KOPT-K1 (cell line): ENCODE results near the gene SOS2.

ENCODE experiments used
- H3K27ac ChIP-seq: fragments of 200-600 bp; sonication (generic); 2 replicates; pipeline ENCODE4 v1.5.1; 2016; ENCODE audit warnings: antibody characterized with exemption, mild to moderate bottlenecking, low read depth, low read length; ENCODE audit not compliant: poor library complexity, severe bottlenecking
- H3K36me3 ChIP-seq: fragments of 200-600 bp; sonication (generic); 2 replicates; pipeline ENCODE4 v1.5.1; 2017; ENCODE audit warnings: antibody characterized with exemption, mild to moderate bottlenecking, low read length, moderate library complexity; ENCODE audit not compliant: insufficient read depth
- H3K9me3 ChIP-seq: fragments of 200-600 bp; sonication (generic); 2 replicates; pipeline ENCODE4 v1.5.1; 2017; ENCODE audit warnings: antibody characterized with exemption, low read length, mild to moderate bottlenecking; ENCODE audit not compliant: insufficient read depth, poor library complexity, severe bottlenecking

SOS2 gene

DNA sequence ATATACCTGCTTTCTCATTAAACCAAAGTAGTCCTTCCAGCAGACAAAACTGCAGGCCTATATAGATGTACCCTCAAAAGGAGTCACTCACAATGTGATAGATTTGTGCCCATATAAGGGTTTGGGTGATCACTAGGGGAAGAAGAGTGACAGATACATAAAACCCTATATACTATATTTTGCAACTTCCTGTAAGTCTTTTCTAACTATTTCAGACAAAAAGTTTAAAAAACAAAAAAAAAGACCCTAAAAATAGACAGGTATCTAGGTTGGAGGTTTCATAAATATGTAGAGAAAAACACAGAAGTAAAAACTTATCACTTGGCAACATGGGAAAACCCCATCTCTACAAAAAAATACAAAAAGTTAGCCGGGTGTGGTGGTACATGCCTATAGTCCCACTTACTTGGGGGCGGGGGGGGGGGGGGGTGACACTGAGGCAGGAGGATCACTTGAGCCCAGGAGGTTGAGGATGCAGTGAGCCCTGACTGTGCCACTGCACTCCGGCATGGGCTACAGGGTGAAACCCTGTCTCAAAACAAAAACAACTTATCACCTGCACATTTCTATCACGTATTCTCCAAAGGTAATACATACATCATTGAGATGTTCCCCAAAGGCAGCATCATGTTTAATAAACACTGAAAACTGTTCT lies 117.9 kb downstream of the SOS2 start:
- H3K27ac ChIP-seq = no peak overlapping the region
- no peaks in the 10 kb centered on the region for H3K9me3 ChIP-seq
- H3K36me3 ChIP-seq = peaks cover 71% of the 10 kb centered on the region

DNA sequence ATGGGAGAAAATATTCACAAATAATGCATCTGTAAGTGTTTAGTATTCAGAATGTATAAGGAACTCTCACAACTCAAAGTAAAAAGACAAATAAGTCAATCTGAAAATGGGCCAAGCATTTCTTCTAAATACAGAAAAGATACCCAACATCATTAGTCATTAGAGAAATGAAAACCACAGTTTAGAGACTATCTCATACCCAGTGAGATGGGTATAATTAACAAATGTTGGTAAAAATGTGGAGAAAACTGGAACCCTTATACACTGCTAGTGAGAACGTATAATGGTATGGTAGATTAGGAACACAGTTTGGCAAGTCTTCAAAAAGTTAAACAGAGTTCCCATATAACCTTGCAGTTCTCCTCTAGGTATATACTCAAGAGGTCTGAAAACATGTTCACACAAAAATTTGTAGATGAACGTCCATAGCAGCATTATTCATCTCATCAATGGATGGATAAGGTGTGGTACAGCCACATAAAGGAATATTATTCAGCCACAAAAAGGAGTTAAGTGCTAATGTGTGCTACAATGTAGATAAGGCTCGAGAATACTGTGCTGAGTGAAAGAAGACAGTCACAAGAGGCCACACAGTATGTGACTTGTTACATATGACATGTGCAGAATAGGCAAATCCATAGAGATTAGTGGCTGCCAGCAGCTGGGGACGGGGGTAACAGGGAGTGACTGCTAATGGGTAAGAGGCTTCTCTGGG lies 120.9 kb downstream of the SOS2 start:
- Histone ChIP-seq H3K27ac (no peak overlapping the region), H3K36me3 (peaks cover 91% of the 10 kb centered on the region), H3K9me3 (no peaks in the 10 kb centered on the region)

DNA sequence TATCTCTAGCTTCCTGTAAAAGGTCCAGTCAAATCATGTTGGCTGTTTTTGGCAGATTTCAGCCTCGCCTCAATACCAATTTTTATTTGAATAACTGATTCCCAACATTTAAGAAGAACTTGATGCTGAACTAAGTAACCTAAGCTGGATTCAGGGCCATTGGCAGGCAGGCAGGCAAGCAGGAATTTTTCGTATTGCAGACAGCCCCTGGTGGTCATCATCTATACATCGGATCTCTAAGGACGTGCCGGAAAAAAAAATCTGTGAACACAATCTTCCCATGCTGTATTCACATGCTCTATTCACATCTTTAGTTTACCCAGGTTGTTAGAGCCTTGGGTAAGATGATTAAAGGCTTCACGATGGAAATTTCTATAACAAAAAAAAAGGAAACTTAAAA lies 122.0 kb downstream of the SOS2 start:
- H3K36me3 ChIP-seq = peaks cover 81% of the 10 kb centered on the region
- no peaks in the 10 kb centered on the region for H3K9me3 ChIP-seq
- no peak overlapping the region for H3K27ac ChIP-seq

DNA sequence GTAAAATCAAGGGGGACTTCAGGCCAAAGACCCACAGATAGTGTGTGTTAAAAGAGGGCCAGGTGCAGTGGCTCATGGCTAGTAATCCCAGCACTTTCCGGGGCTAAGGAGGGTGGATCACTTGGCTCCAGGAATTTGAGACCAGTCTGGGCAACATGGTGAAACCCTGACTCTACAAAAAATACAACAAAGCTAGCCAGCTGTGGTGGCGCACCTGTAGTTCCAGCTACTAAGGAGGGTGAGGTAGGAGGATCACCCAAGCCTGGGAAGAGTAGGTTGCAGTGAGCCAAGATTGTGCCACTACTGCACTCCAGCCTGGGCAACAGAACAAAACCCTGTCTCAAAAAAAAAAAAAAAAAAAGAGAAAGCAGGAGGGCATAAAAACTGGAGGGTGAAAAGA lies 123.5 kb downstream of the SOS2 start:
- Histone ChIP-seq H3K36me3 (peaks cover 67% of the 10 kb centered on the region), H3K9me3 (no peaks in the 10 kb centered on the region)

DNA sequence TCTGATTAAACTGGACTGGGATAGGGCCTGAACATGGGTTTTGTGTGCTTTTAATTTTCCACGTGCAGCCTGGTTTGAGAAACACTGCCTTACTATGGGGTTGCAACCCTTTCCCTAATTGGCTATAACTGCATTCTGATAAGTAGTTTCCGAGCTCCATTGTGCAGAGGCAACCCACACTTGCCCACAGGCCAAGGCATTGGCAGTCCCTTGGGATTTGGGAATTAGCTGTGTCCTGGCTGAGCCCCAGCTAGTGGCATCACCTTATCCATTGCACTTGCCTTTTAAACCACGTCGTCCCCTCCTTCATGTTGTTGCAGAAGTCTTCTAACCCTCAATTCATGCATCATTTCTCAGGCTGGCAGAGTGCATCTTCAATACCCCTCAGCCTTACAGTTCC lies 125.2 kb downstream of the SOS2 start:
- H3K36me3 ChIP-seq = peaks cover 50% of the 10 kb centered on the region
- H3K9me3 ChIP-seq = no peaks in the 10 kb centered on the region
- no peak overlapping the region for H3K27ac ChIP-seq

More for the DNA sequence above, 123.5 kb downstream of the SOS2 start:
- no peak overlapping the region for H3K27ac ChIP-seq

DNA sequence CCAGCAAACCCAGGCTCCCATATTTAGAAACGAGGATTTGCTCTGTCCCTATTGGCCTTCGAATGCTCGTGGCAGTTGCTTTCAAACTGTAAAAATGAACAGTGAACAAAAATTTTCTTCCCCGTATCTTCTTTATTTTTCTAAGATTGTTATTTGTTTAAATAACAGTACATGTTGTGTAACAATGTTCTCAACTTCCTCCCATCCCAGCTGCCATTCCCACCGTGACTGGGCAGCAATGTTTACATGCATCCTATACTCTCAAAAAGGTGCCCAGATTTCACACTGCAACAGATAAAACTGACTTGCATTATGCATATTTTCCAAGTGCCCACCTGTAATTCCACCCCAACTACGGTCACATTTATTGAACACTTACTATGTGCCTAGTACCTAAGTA lies 127.8 kb downstream of the SOS2 start:
- Histone ChIP-seq H3K36me3 (peaks cover 25% of the 10 kb centered on the region), H3K9me3 (no peaks in the 10 kb centered on the region), H3K27ac (no peak overlapping the region)

DNA sequence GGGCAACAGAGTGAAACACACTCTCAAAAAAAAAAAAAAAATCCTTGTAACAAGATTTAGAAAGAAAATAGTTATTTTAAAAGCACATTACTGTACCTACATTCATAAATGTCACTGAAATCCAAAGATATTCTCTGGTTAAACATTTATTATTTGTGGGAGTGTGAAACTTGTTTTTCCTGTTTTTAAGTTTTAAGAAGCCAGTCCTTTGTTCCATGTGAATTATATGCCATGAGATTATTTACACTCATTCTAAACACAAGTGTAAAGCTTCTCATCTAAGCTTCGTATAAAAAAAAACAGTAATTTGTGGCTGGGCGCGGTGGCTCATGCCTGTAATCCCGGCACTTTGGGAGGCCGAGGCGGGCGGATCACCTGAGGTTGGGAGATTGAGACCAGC lies 130.0 kb downstream of the SOS2 start:
- Histone ChIP-seq H3K36me3 (0 out of 2 replicates have a peak, but pooled peaks cover 6% of the 10 kb centered on the region), H3K9me3 (no peaks in the 10 kb centered on the region), H3K27ac (no peak overlapping the region)

DNA sequence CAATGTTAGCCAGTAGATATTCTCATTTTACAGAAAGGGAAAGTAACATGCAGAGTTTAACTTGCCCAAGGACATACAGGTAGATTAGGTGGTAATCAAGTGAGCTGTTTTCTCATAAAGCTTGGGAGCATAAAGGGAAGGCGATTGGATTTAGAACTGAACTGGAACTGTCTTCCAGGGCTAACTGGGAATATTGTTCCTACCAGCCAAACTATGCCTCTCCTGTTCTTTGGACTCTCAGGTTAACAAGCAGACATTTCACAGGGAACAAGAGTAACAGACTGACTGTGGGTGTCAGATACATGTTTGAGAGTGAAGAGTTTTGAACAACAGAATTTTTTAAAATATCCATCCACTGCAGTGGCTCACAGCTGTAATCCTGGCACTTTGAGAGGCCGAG lies 130.6 kb downstream of the SOS2 start:
- no peaks in the 10 kb centered on the region for H3K36me3 ChIP-seq
- H3K27ac ChIP-seq = no peak overlapping the region
- no peaks in the 10 kb centered on the region for H3K9me3 ChIP-seq

DNA sequence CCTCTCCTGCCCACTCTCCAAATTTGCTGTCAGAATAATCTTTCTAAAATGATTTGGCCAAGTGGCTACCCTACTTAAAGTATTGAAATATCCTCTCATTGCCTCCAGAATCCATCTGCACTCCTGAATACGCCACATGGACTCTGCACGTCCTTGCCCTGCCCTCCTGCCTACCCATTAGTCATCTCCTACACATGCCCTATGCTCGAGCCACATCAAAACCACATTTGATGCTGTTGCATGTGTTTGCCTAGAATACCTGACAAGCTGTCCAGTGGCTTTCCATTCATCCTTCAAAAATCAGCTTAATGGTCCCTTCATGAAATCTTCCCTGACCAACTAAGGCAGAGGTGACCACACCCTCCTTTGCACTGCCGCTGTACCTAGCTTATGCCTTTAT lies 132.0 kb downstream of the SOS2 start:
- Histone ChIP-seq H3K9me3 (no peaks in the 10 kb centered on the region), H3K36me3 (no peaks in the 10 kb centered on the region), H3K27ac (no peak overlapping the region)

DNA sequence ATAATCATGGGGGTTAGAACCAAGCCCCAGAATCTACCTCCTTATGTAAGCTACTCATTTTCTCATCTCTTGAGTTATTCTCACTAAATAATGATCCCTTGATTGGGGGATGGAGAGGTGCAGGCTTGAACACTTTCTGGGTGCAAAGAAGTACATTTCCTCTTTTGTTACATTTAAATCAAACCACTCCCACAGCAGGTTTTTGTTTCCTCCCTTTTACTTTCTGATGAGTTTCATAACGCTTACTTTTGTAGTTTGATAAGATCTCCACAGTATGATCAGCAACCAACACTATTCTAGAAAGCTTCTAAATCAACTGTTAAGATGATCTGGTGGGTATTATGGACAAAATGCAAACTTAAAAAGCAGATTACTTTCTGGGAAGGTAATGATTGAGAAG lies 135.5 kb downstream of the SOS2 start:
- peak overlapping the region; percentile 62 for H3K27ac ChIP-seq
- H3K9me3 ChIP-seq = no peaks in the 10 kb centered on the region
- H3K36me3 ChIP-seq = no peaks in the 10 kb centered on the region

DNA sequence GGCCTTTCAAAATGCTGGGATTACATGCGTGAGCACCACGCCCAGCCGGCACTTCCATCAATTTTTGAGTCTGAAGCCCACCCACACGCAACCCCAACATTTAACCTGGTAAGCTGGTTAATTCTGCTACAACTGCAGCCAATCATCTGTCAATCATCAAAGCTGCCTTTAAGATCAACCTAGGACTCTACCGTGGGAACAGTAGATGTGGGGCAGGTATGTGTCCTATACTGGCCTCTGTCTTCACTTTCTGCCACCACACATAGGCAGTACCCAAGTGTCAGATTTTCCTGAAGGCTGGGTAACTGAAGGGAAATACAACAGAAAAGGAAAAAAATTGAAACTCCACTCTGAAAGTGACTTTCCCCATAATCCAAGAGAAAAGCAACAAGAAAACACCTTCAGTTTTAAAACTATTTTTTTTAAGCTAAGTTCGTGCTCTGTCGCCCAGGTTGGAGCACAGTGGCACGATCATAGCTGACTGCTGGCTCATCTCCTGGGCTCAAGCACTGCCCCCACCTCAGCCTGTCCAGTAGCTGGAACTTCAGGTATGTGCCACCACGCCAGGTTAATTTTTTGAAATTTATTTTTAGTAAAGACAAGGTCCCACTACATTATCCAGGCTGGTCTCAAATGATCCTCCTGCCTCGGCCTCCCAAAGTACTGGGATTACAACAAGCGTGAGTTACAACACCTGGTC lies 137.2 kb downstream of the SOS2 start:
- Histone ChIP-seq H3K36me3 (no peaks in the 10 kb centered on the region), H3K9me3 (no peaks in the 10 kb centered on the region), H3K27ac (no peak overlapping the region)

DNA sequence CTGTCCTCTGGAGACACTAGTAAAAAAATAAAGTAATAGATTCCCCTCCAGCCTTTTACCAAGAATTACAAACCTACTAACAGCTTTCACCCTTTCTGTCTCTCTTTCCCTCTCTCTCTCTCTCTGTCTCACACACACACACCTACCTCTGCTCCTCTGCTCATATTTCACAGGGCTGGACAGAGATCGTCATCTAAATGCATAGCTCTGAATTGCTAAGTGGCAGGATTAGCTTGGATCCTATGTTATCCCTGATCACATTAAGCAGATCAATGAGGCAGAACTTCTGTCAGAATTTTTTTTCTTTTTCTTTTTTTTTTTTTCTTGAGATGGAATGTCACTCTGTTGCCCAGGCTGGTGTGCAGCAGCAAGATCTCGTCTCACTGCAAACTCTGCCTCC lies 137.9 kb downstream of the SOS2 start:
- Histone ChIP-seq H3K9me3 (no peaks in the 10 kb centered on the region), H3K36me3 (no peaks in the 10 kb centered on the region)

DNA sequence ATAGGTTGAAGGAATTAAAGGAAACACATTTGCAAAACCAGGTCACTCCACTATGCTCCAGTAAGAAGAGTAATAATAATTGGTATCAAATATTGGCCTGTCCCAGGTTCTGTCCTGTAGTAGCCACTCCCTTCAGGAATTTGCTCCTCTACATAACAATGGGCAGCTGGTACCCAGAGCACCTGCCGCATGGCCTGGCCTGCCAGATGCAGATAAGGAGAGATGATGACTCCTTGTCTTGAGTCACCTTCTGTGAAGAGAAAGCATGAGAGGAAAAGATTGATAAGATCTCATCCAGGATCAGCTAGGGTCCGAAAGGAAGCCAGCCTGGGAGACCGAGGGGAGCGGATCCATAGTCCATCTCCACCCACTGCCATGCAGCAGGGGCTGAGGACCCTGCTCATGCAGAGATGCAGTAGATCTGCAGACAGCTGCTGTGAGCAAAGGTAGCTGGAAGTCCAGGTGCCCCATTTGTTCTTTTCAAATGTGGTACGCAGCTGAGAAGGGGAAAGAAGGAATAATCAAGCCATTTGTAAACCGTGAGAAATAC lies 139.3 kb downstream of the SOS2 start:
- Histone ChIP-seq H3K36me3 (no peaks in the 10 kb centered on the region), H3K9me3 (no peaks in the 10 kb centered on the region)

More for the DNA sequence above, 137.9 kb downstream of the SOS2 start:
- no peak overlapping the region for H3K27ac ChIP-seq

DNA sequence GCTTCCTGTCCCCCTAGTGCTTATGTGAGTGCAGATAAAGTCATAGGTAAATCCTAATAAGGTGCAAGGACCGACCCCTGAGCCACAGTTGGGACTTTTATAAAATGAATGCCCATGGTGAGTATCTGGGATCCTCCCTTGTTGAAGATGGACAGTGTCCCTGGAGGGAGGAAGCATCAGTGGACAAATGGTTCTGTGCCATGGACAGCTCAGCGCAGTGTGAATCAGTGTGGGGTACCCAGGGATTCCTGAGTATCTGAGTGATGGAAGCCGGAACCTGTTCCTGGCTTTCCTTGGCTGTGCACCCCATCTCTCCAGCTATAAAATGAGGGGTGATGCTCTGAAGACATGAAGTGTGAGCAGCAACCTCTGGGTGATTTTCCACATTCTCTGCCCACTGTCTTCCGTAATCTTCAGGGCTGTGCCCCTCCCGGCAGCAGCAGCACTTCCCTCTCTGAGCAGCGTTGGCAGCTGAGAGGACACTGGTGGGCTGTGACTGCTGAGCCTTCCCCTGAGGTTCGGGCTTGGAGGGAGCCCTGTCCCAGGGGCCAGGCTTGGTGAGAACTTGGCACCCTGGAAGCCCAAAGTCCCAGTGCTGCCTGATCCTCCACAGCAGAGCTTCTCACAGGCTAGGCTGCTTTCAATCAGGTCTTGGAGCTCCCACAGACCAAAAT lies 140.0 kb downstream of the SOS2 start:
- Histone ChIP-seq H3K27ac (peak overlapping the region; percentile 28), H3K36me3 (no peaks in the 10 kb centered on the region), H3K9me3 (no peaks in the 10 kb centered on the region)

More for the DNA sequence above, 139.3 kb downstream of the SOS2 start:
- no peak overlapping the region for H3K27ac ChIP-seq

DNA sequence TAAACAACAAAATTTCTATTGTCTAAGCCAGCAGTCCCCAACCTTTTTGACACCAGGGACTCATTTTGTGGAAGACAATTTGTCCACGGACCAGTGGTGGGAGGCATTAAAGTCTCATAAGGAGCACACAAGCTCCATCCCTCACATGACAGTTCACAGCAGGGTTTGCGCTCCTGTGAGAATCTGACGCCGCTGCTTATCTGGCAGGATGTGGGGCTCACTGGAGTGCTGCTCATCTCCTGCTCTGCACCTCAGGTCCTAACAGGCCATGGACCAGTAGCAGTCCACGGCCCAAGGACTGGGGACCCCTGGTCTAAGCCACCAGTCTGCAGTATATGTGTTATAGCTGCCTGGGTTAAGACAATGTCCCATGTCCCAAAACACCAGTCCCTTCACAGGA lies 142.2 kb downstream of the SOS2 start:
- Histone ChIP-seq H3K9me3 (no peaks in the 10 kb centered on the region), H3K27ac (no peak overlapping the region), H3K36me3 (no peaks in the 10 kb centered on the region)
